Activated CD4-positive, alpha-beta T cell treated with anti-CD3 and anti-CD28 coated beads, Interleukin-2, amount 10 ng/mL, durations not matched to agents 7 days and 5 days (primary cell): ENCODE measurements around the gene SP4. TPM values are rescaled to one million over a fixed set of nuclear protein-coding genes. Genes with fewer than 3 reads are reported as not detected.

ENCODE experiments used
- microRNA-seq: library from miRNA; unstranded; fragments of <30 nt; microRNA quantifications from one replicate; pipeline ENCODE4 v1.2.0, GENCODE V29; 2021; ENCODE audit warnings: borderline microRNAs expressed, borderline replicate concordance
- total RNA-seq, 2 experiments: library from RNA; stranded (reverse); gene quantifications; one replicate each; pipeline ENCODE4 v1.2.3, GENCODE V29; 2021

The SP4 gene
- total RNA-seq, 2 experiments from 2014 or later: 30.9 to 38.8 TPM

Small RNA genes lying within 50 kb of the gene (microRNA-seq; reads per million reads assigned to microRNA genes)
- gene MIR1183: not detected

Other genes starting within 250 kb of the SP4 start
- gene DNAH11, start 115.0 kb downstream of the SP4 start, total RNA-seq: 1 to 10 TPM in 1 of 2 experiments, under 1 TPM in 1; 0.77 to 1.3 TPM